A673 (cell line): ENCODE measurements around the gene VRTN. TPM values are rescaled to one million over a fixed set of nuclear protein-coding genes. Genes with fewer than 3 reads are reported as not detected.

Source experiments
- BruUV-seq: library from RNA; stranded (reverse); fragments of 400-500 nt; replicated peaks from 2 replicates; lab custom pipeline; 2021; lab: Mats Ljungman, UMichigan
- CTCF ChIA-PET: fragments of 300-600 bp; sonication (Branson Sonifier 250); formaldehyde crosslinking; loops from one replicate; lab custom pipeline; 2022; ENCODE audit warnings: antibody characterized with exemption; lab: Charles Lee
- POLR2A ChIA-PET: fragments of 300-600 bp; sonication (Branson Sonifier 250); formaldehyde crosslinking; loops from one replicate; lab custom pipeline; 2022; ENCODE audit warnings: antibody characterized with exemption; ENCODE audit not compliant: low non-redundant PET; lab: Charles Lee
- DNase-seq: peaks from one replicate; pipeline ENCODE4 v3.0.0-alpha.2; 2015; ENCODE audit warnings: low spot score
- H3K27ac ChIP-seq: fragments of 200-600 bp; sonication (generic); 2 replicates; pipeline ENCODE4 v1.5.1; 2016; ENCODE audit warnings: mixed run types, low read depth, mild to moderate bottlenecking, mixed read lengths, antibody characterized with exemption, low read length; ENCODE audit not compliant: poor library complexity, severe bottlenecking
- H3K27me3 ChIP-seq: fragments of 200-600 bp; sonication (generic); replicated peaks from 2 replicates; pipeline ENCODE4 v1.6.1; 2017; ENCODE audit warnings: mixed run types, low read depth, mild to moderate bottlenecking, mixed read lengths, antibody characterized with exemption, low read length; ENCODE audit not compliant: insufficient read depth, poor library complexity
- H3K36me3 ChIP-seq: fragments of 200-600 bp; sonication (generic); 2 replicates; pipeline ENCODE4 v1.6.1; 2016; ENCODE audit warnings: mixed run types, mild to moderate bottlenecking, mixed read lengths, antibody characterized with exemption, low read length; ENCODE audit not compliant: insufficient read depth, poor library complexity, severe bottlenecking
- H3K4me1 ChIP-seq: fragments of 200-600 bp; sonication (generic); 2 replicates; pipeline ENCODE4 v1.6.1; 2017; ENCODE audit warnings: mixed run types, mild to moderate bottlenecking, mixed read lengths, antibody characterized with exemption, low read length; ENCODE audit not compliant: insufficient read depth, poor library complexity, severe bottlenecking
- H3K4me3 ChIP-seq: fragments of 200-600 bp; sonication (generic); 2 replicates; pipeline ENCODE4 v1.5.1; 2016; ENCODE audit warnings: low read depth, mixed run types, mild to moderate bottlenecking, mixed read lengths, low read length; ENCODE audit not compliant: poor library complexity, severe bottlenecking
- H3K9me3 ChIP-seq: fragments of 200-600 bp; sonication (generic); 2 replicates; pipeline ENCODE4 v1.6.1; 2016; ENCODE audit warnings: mixed run types, low read depth, mild to moderate bottlenecking, mixed read lengths, antibody characterized with exemption, low read length; ENCODE audit not compliant: poor library complexity, severe bottlenecking
- EZH2 ChIP-seq: fragments of 200-600 bp; sonication (generic); IDR thresholded peaks from 2 replicates; pipeline ENCODE4 v1.6.1; 2017; ENCODE audit warnings: borderline replicate concordance, low read depth, mild to moderate bottlenecking, mixed read lengths, antibody characterized with exemption, low read length; ENCODE audit not compliant: poor library complexity, severe bottlenecking
- intact Hi-C: fragments of 100-400 bp; cut with micrococcal nuclease; formaldehyde crosslinking; loops from one replicate; pipeline ENCODE4 v1.10.0; 2022; ENCODE audit not compliant: unreplicated experiment
- total RNA-seq: library from RNA; stranded (reverse); gene quantifications from 2 replicates; pipeline ENCODE4 v1.2.3, GENCODE V29; 2021
- TF ChIP-seq, protein P1 (sequence below): fragments of 300-800, 200-600 bp; sonication (generic); conservative IDR thresholded peaks from 2 replicates; pipeline ENCODE4 v1.5.1; 2017; ENCODE audit warnings: low read depth, mild to moderate bottlenecking, antibody characterized with exemption, low read length, moderate library complexity, mixed read lengths

The VRTN gene
- total RNA-seq, 1 experiment from 2014 or later: not detected

DNA sequence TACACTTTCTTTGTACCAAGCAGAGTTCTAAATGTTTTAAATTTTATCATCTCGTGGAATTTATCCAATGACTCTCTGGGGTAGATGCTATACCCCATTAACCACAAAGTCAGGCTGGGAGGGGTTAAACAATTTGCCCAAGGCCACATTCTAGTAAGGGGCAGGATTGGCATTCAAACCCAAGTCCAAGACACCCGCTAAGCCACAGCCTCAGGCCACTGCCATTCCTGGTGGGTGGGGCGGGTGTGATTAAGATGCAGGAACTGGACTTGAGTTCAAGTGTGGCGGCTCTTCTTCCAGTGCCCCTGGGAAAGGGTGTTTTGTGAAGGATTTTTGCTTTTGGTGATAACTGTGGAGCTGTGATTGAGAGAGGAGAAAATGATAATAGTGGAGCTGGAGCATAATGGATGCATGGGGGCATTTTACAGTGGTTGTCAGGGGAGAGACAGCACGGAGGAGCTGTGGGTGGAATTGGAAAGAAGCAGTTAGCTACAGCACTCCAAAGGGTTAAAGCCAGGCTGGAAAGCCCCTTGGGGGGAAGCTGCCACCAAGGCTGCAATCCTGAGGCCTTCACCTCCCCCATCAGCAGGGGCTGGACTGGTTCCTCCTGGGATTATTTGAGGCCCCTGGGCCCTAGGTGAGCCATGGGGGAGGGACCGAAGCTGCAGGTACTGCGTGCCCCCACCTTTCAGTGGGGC is 1.0 kb upstream of the VRTN start:
- Histone ChIP-seq H3K27ac (no peak overlapping the region), H3K36me3 (no peaks in the 10 kb centered on the region), H3K4me1 (no peaks in the 10 kb centered on the region), H3K27me3 (no peaks in the 10 kb centered on the region), H3K4me3 (no peak overlapping the region), H3K9me3 (no peaks in the 10 kb centered on the region)
- TF ChIP-seq EZH2: no peak
- TF ChIP-seq, protein P1, sequence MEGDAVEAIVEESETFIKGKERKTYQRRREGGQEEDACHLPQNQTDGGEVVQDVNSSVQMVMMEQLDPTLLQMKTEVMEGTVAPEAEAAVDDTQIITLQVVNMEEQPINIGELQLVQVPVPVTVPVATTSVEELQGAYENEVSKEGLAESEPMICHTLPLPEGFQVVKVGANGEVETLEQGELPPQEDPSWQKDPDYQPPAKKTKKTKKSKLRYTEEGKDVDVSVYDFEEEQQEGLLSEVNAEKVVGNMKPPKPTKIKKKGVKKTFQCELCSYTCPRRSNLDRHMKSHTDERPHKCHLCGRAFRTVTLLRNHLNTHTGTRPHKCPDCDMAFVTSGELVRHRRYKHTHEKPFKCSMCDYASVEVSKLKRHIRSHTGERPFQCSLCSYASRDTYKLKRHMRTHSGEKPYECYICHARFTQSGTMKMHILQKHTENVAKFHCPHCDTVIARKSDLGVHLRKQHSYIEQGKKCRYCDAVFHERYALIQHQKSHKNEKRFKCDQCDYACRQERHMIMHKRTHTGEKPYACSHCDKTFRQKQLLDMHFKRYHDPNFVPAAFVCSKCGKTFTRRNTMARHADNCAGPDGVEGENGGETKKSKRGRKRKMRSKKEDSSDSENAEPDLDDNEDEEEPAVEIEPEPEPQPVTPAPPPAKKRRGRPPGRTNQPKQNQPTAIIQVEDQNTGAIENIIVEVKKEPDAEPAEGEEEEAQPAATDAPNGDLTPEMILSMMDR: no peak
- BruUV-seq: no TSS peak
- DNase-seq: no peak
- intact Hi-C loops: no loop called here
- ChIA-PET CTCF (interaction anchor here (0.6 kb wide), 1 partner anchor 14 kb away, joined by 5 read pairs; no protein-coding TSS in a partner anchor), POLR2A (no interaction called here)

DNA sequence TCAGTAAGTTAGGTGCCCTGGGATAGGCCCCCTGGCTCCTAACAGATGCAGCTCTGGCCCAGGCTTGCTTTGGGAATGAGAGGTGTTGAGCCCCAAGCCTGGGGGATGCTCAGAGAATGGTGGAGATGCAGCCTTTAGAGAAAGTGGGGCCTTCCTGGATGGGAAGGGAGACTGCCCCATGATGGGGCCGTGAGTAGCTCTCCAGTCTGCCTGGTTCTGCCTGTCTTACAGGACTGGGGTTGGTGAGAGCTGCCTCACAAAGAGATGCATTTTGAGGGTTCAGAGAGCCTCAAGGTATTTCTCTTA is 523 bp upstream of the VRTN start:
- no peak overlapping the region for H3K27ac ChIP-seq
- CTCF ChIA-PET: interaction anchor here (0.6 kb wide), 1 partner anchor 14 kb away, joined by 5 read pairs; no protein-coding TSS in a partner anchor
- POLR2A ChIA-PET: no interaction called here
- no peaks in the 10 kb centered on the region for H3K27me3 ChIP-seq
- no peak for DNase-seq
- TF ChIP-seq, protein P1: no peak
- TF ChIP-seq EZH2: no peak
- intact Hi-C loops: no loop called here
- no peaks in the 10 kb centered on the region for H3K9me3 ChIP-seq
- H3K4me3 ChIP-seq: no peak overlapping the region
- no peaks in the 10 kb centered on the region for H3K4me1 ChIP-seq
- no peaks in the 10 kb centered on the region for H3K36me3 ChIP-seq
- BruUV-seq: no TSS peak

DNA sequence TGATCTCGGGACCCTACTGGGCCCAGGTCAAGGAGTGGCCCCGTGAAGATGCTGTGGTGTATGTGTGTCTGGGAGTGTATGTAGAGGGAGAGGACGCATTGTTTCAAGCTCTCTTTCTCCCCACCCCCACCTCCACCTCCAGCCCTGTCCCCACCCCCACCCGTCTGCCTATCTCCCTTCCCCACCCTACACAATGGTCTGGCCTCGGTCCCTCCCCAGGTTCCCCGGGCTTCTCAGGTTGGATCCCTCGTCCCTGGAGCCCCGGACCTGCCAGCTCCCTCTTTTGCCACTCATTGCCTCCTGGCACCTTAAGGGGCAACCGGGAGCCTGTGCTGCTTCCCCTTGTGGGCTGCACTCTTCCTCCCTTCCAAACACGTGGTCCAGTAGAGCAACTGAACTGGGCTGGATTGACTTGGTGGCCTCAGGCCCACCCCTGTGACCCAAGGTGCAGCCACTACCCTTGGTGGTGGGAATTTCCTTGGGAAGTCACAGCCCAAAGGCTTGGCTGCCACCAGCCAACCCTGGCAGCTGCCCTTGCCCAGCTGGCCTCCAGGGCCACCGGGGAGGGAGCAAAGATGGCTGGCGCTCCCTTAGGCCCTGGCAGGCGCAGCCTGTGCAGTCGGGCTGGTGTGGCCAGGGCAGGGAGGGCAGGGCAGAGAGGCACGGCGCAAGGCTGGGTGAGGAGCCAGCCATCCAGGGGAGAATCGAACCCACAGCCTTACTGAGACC is 628 bp downstream of the VRTN start:
- ChIA-PET CTCF (no interaction called here), POLR2A (no interaction called here)
- H3K27me3 ChIP-seq: no peaks in the 10 kb centered on the region
- no TSS peak for BruUV-seq
- no peak overlapping the region for H3K4me3 ChIP-seq
- H3K27ac ChIP-seq: no peak overlapping the region
- no peak for DNase-seq
- H3K36me3 ChIP-seq: no peaks in the 10 kb centered on the region
- TF ChIP-seq, protein P1: no peak
- TF ChIP-seq EZH2: no peak
- intact Hi-C loops: no loop called here
- H3K9me3 ChIP-seq: no peaks in the 10 kb centered on the region
- no peaks in the 10 kb centered on the region for H3K4me1 ChIP-seq
